T-helper 1 cell treated with Interleukin-12 subunit alpha and Interleukin-12 subunit beta and Interleukin-4 antibody, amounts not matched to agents 30 ng/mL and 1 ng/mL, for 36 hours (primary cell): ENCODE measurements around the gene TMEM98. TPM values are rescaled to one million over a fixed set of nuclear protein-coding genes. Genes with fewer than 3 reads are reported as not detected.
"Not testable (repeated sequence)": the region's sequence is repeated elsewhere in the genome, so short reads cannot be mapped to it uniquely, and the experiment has no call there.

Source experiments
- intact Hi-C: fragments of 100-400 bp; cut with micrococcal nuclease; formaldehyde crosslinking; loops from one replicate; pipeline ENCODE4 v1.15.1; 2024
- total RNA-seq: library from RNA; stranded (reverse); gene quantifications from 2 replicates; pipeline ENCODE4 v1.2.3, GENCODE V29; 2022

TMEM98 gene
- total RNA-seq, 1 donor from 2014 or later = 1.8 TPM

- intact Hi-C loops = no loop called here
These were observed 13.8 kb upstream of the TMEM98 start for GRCh38 chr17:32914181-32914580.

DNA sequence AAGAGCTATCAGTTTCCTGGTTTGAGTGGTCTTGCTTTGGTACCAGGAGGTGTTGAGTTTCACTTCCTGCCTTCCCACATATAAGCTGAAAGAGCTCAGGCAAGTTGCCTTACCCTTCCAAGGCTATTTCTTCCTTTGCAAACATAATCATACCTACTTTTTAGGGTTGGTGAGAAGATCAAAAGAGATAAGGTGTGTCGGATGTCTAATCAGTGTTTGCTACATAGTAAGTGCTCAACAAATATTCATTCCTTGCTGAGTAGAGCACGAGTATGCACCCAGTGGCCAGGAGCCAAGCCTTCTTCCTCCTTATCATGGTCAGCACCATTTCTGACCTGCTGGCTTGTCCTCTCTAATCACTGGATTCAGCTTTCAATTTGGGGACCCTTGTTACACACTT lies 12.7 kb upstream of the TMEM98 start:
- intact Hi-C loops = no loop called here

GRCh38 chr17:32916134-32916533 lies 11.8 kb upstream of the TMEM98 start:
- intact Hi-C loops = no loop called here

DNA sequence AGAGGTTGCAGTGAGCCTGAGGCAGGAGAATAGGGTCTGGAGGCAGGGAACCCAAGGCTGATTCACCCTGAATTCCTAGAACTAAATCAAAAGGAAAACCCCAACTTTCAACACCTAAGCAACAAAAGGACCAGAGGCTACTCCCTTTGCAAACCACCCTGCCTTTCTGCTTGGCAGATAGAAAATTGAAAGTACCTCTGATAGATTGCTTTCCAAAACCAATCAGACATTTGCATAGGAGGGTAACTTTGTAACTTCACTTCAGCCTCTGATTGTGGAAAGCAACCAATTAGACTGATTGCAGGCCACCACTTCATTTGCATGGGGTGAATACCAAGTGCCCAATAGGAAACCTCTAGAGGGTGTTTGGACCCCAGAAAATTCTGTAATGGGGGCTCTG lies 10.9 kb upstream of the TMEM98 start:
- intact Hi-C loops = no loop called here

DNA sequence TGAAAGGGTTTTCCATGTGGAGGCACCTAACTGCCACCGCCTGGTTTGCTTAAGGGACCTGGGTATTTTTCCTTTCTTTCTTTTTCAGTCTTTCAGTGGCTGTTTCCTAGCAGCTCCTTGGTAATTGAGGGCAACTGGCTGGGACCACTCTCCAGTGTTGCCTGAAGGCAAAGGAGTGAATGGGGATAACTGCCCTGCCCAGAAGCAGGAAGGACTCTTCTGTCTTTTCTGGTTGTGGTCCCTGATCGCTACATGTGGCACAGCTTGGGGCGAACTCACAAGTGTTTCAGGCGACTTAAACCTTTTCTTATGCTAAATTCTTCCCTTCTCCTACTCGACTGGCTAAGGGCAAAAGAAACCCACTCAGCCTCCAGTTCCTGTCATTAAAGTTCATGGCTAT lies 10.1 kb upstream of the TMEM98 start:
- intact Hi-C loops = no loop called here

DNA sequence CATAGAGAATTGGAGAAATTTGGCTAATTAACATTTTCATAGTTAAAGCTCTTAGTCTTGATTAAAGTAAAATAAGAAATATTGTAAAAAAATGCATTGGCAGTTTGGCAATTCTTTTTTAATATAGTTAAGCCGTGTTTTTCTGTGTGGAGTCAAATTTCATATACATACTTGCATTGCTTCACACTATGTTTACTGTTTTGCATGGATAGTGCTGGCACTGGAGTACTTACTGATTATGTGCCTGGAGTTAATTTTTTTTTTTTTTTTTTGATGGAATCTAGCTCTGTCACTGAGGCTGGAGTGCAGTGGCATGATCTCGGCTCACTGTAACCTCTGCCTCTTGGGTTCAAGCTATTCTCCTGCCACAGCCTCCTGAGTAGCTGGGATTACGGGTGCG lies 8.1 kb upstream of the TMEM98 start:
- intact Hi-C loops = not testable (repeated sequence)

DNA sequence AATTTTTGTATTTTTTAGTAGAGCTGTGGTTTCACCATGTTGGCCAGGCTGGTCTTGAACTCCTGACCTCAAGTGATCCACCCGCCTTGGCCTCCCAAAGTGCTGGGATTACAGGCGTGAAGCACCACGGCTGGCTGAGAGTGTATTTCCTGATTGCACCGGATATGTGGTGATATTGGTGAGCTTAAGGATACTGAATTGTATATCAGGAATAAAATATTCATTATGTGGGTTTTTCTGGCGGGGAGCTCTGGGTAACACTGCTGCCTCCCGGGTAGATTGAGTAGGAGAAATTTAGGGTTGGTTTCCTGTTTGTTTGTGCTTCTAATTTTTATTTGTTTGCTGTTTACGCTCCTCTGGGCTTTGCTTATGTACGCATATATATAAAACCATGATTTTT lies 7.7 kb upstream of the TMEM98 start:
- intact Hi-C loops = no loop called here

- intact Hi-C loops = no loop called here
These were observed 6.9 kb upstream of the TMEM98 start for GRCh38 chr17:32921017-32921416.

DNA sequence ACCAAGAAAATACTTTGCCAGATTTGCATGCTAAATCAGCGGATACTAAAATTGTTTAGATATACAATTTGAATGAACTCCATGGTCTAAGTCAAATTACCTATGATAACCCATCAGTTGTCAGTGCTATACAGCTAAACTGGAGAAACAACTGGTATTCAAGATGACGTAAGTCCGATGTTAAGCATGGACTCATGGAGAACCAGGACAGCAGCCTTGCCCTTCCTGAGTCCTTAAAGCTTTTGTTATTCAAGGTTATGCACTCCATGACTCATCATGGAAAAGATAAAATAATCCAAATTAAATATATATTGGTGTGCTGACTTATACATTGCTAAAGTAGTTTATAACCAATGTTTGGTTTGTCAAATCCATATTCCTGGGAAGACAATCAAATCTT lies 4.0 kb upstream of the TMEM98 start:
- intact Hi-C loops = not testable (repeated sequence)

GRCh38 chr17:32926183-32926582 lies 1.8 kb upstream of the TMEM98 start:
- intact Hi-C loops = no loop called here

DNA sequence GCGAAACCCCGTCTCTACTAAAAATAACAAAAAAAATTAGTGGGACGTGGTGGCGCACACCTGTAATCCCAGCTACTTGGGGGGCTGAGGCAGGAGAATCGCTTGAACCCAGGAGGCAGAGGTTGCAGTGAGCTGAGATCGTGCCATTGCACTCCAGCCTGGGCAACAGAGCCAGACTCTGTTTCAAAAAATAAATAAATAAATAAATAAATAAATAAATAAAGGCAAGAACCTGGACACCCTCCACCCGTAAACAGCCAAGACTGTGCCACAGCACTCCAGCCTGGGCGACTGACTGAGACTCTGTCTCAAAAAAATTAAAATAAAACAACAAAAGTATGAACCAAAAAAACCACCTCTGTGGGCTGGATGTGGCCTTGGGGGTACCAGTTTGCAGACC lies 1.2 kb upstream of the TMEM98 start:
- intact Hi-C loops = not testable (repeated sequence)

DNA sequence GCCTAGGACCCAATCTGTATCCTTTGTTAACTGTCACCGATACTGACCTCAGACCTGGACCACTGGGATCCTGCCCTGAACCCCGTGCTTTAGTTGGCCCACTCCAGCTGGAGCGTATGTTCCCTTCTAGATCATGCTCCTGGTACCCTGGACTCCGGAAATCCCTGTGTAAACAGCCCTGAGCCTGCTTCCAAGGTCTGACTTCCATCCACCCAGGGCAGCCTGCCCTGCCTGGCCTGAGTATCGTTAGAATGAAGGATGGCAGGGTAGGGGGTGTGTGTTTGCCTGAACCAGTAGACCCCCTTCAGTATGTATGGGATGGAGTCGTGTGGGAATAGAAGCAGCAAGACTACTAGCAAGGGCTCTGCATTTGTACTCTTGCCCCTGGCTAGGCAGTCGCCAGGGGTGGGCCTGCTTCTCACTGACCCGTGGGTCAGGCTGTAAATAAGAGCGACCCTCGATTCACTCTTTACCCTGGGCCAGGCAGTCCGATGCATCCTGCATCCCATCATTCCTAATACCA lies 691 bp upstream of the TMEM98 start:
- intact Hi-C loops = no loop called here

GRCh38 chr17:32928586-32929535 lies 908 bp downstream of the TMEM98 start:
- intact Hi-C loops = no loop called here

DNA sequence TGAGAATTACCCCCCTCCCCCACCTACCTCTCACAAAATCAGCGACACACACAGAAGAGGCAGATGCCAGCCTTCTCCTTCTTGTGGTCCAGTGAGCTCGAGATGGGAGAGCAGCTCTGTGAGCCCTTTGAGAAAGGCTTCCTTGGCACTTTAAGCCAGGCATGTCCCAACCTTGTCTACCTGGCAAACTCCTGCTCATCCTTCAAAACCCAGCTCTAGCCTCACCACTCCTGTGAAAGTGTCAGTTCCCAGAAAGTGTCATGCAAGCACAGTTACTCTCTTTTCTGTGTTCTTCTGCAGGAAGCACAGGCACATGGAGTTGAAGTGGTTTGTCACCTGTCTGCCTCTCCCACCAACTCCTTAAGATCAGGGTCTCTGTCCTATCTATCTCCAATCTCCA lies 1.6 kb downstream of the TMEM98 start:
- intact Hi-C loops = no loop called here

GRCh38 chr17:32930512-32930911 lies 2.6 kb downstream of the TMEM98 start:
- intact Hi-C loops = no loop called here

DNA sequence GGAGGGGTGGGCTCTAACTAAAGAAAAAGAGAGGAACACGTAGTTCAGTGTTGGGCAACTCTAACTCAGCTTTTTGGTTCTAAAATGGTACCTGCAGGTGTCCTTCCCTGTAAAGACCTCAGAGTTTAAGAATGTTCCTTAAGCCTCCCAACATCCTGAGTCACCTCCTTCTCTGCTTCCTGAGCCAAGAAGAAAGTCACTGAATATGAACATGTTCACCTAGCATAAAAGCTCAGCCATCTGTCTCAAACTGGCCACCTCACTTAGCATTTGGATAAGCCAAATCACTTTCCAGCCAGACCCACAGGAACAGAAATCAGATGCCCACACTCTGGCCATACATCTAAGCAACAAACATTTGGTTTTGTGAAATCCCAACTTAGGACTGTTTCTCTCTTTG lies 3.7 kb downstream of the TMEM98 start:
- intact Hi-C loops = no loop called here

DNA sequence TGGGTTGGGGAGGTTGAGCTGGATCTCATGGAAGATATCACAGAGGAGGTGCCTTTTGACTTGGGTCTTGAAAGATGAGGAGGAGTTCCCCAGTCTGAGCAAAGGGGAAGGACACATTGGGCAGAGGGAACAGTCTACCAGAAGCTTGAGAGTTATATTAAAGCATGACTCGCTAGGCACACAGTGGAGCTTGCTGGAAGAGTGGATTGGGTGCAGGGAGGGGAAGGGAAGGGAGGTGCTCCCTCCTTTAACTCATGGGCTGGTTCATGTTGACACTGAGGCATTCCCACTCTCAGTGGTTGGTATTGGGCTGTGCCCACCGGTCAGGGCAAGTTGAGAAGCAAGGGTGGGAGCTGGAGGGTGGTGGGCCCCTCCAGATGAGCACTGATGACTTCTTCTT lies 5.9 kb downstream of the TMEM98 start:
- intact Hi-C loops = no loop called here

GRCh38 chr17:32935726-32936125 lies 7.8 kb downstream of the TMEM98 start:
- intact Hi-C loops = no loop called here

- intact Hi-C loops = no loop called here
These were observed 8.4 kb downstream of the TMEM98 start for GRCh38 chr17:32936186-32936893.

GRCh38 chr17:32936894-32937500 lies 9.0 kb downstream of the TMEM98 start:
- intact Hi-C loops = loop anchor here (1.0 kb wide), 2 partner anchors 60 to 154 kb away; partner anchors contain the start of gene MYO1D

GRCh38 chr17:32940706-32941390 lies 12.9 kb downstream of the TMEM98 start:
- intact Hi-C loops = loop anchor here (1.0 kb wide), 1 partner anchor 57 kb away; no protein-coding TSS in a partner anchor
